ENCODE data around the gene STH. TPM values are rescaled to one million over a fixed set of nuclear protein-coding genes. Genes with fewer than 3 reads are reported as not detected.
A peak's percentile ranks its signal among the peaks of the same experiment; 100 is the strongest.
"Not testable (repeated sequence)": the region's sequence is repeated elsewhere in the genome, so short reads cannot be mapped to it uniquely, and the experiment has no call there.

STH gene
- polyA plus RNA-seq, 6 donors from 2014 or later: not detected

DNA sequence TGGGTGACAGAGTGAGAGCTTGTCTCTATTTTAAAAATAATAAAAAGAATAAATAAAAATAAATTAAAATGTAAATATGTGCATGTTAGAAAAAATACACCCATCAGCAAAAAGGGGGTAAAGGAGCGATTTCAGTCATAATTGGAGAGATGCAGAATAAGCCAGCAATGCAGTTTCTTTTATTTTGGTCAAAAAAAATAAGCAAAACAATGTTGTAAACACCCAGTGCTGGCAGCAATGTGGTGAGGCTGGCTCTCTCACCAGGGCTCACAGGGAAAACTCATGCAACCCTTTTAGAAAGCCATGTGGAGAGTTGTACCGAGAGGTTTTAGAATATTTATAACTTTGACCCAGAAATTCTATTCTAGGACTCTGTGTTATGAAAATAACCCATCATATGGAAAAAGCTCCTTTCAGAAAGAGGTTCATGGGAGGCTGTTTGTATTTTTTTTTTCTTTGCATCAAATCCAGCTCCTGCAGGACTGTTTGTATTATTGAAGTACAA, 8.5 kb downstream of the STH start:
- Mint-ChIP-seq H3K27me3 (peaks cover 0 to 9% (median 0%) of the 10 kb centered on the region in 3 donors), H3K9me3 (peaks cover 0 to 6% (median 0%) of the 10 kb centered on the region in 7 donors), H3K36me3 (no peaks in the 10 kb centered on the region), H3K4me3 (no peak overlapping the region), H3K4me1 (peaks cover 0 to 5% (median 0%) of the 10 kb centered on the region in 3 donors), H3K27ac (no peak overlapping the region)
- no peak for DNase-seq
- ATAC-seq (ENCODE audit: low read depth in 2 of 2): no peak

DNA sequence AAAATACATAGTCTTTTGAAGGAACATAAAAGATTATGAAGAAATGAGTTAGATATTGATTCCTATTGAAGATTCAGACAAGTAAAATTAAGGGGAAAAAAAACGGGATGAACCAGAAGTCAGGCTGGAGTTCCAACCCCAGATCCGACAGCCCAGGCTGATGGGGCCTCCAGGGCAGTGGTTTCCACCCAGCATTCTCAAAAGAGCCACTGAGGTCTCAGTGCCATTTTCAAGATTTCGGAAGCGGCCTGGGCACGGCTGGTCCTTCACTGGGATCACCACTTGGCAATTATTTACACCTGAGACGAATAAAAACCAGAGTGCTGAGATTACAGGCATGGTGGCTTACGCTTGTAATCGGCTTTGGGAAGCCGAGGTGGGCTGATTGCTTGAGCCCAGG, 9.5 kb downstream of the STH start:
- peaks cover 0 to 16% (median 0%) of the 10 kb centered on the region in 3 donors for H3K27me3 Mint-ChIP-seq
- DNase-seq (no peak), ATAC-seq (ENCODE audit: low read depth in 2 of 2) (no peak)
- no peaks in the 10 kb centered on the region for H3K4me1 Mint-ChIP-seq
- H3K4me3 Mint-ChIP-seq: no peak overlapping the region
- H3K27ac Mint-ChIP-seq: no peak overlapping the region
- no peaks in the 10 kb centered on the region for H3K36me3 Mint-ChIP-seq
- H3K9me3 Mint-ChIP-seq: peaks cover 0 to 6% (median 0%) of the 10 kb centered on the region in 7 donors

DNA sequence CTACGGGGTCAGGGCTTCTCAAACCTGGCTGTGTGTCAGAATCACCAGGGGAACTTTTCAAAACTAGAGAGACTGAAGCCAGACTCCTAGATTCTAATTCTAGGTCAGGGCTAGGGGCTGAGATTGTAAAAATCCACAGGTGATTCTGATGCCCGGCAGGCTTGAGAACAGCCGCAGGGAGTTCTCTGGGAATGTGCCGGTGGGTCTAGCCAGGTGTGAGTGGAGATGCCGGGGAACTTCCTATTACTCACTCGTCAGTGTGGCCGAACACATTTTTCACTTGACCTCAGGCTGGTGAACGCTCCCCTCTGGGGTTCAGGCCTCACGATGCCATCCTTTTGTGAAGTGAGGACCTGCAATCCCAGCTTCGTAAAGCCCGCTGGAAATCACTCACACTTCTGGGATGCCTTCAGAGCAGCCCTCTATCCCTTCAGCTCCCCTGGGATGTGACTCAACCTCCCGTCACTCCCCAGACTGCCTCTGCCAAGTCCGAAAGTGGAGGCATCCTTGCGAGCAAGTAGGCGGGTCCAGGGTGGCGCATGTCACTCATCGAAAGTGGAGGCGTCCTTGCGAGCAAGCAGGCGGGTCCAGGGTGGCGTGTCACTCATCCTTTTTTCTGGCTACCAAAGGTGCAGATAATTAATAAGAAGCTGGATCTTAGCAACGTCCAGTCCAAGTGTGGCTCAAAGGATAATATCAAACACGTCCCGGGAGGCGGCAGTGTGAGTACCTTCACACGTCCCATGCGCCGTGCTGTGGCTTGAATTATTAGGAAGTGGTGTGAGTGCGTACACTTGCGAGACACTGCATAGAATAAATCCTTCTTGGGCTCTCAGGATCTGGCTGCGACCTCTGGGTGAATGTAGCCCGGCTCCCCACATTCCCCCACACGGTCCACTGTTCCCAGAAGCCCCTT, 10.9 kb downstream of the STH start:
- peak overlapping the region in 2 of 6 donors; percentile 51 to 52 for H3K27ac Mint-ChIP-seq
- H3K36me3 Mint-ChIP-seq: no peaks in the 10 kb centered on the region
- ATAC-seq (ENCODE audit: low read depth in 2 of 2) (no peak), DNase-seq (no peak)
- no peak overlapping the region for H3K4me3 Mint-ChIP-seq
- H3K27me3 Mint-ChIP-seq: peaks cover 0 to 16% (median 0%) of the 10 kb centered on the region in 3 donors
- H3K9me3 Mint-ChIP-seq: peaks cover 0 to 6% (median 0%) of the 10 kb centered on the region in 7 donors
- H3K4me1 Mint-ChIP-seq: no peaks in the 10 kb centered on the region

DNA sequence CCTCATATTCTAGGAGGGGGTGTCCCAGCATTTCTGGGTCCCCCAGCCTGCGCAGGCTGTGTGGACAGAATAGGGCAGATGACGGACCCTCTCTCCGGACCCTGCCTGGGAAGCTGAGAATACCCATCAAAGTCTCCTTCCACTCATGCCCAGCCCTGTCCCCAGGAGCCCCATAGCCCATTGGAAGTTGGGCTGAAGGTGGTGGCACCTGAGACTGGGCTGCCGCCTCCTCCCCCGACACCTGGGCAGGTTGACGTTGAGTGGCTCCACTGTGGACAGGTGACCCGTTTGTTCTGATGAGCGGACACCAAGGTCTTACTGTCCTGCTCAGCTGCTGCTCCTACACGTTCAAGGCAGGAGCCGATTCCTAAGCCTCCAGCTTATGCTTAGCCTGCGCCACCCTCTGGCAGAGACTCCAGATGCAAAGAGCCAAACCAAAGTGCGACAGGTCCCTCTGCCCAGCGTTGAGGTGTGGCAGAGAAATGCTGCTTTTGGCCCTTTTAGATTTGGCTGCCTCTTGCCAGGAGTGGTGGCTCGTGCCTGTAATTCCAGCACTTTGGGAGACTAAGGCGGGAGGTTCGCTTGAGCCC, 11.6 kb downstream of the STH start:
- H3K27me3 Mint-ChIP-seq: peaks cover 0 to 14% (median 0%) of the 10 kb centered on the region in 3 donors
- no peak overlapping the region for H3K27ac Mint-ChIP-seq
- peaks cover 0 to 6% (median 0%) of the 10 kb centered on the region in 7 donors for H3K9me3 Mint-ChIP-seq

DNA sequence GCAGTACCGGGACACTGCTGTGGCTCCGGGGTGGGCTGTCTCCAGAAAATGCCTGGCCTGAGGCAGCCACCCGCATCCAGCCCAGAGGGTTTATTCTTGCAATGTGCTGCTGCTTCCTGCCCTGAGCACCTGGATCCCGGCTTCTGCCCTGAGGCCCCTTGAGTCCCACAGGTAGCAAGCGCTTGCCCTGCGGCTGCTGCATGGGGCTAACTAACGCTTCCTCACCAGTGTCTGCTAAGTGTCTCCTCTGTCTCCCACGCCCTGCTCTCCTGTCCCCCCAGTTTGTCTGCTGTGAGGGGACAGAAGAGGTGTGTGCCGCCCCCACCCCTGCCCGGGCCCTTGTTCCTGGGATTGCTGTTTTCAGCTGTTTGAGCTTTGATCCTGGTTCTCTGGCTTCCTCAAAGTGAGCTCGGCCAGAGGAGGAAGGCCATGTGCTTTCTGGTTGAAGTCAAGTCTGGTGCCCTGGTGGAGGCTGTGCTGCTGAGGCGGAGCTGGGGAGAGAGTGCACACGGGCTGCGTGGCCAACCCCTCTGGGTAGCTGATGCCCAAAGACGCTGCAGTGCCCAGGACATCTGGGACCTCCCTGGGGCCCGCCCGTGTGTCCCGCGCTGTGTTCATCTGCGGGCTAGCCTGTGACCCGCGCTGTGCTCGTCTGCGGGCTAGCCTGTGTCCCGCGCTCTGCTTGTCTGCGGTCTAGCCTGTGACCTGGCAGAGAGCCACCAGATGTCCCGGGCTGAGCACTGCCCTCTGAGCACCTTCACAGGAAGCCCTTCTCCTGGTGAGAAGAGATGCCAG, 12.9 kb downstream of the STH start:
- Mint-ChIP-seq H3K27ac (no peak overlapping the region), H3K4me3 (no peak overlapping the region), H3K36me3 (no peaks in the 10 kb centered on the region), H3K4me1 (no peaks in the 10 kb centered on the region), H3K27me3 (peaks cover 0 to 6% (median 0%) of the 10 kb centered on the region in 3 donors), H3K9me3 (no peaks in the 10 kb centered on the region)
- DNase-seq (no peak), ATAC-seq (ENCODE audit: low read depth in 2 of 2) (no peak)

More for the DNA sequence above, 11.6 kb downstream of the STH start:
- ATAC-seq (ENCODE audit: low read depth in 2 of 2) (no peak), DNase-seq (no peak)
- Mint-ChIP-seq H3K4me1 (no peaks in the 10 kb centered on the region), H3K4me3 (no peak overlapping the region), H3K36me3 (no peaks in the 10 kb centered on the region)

DNA sequence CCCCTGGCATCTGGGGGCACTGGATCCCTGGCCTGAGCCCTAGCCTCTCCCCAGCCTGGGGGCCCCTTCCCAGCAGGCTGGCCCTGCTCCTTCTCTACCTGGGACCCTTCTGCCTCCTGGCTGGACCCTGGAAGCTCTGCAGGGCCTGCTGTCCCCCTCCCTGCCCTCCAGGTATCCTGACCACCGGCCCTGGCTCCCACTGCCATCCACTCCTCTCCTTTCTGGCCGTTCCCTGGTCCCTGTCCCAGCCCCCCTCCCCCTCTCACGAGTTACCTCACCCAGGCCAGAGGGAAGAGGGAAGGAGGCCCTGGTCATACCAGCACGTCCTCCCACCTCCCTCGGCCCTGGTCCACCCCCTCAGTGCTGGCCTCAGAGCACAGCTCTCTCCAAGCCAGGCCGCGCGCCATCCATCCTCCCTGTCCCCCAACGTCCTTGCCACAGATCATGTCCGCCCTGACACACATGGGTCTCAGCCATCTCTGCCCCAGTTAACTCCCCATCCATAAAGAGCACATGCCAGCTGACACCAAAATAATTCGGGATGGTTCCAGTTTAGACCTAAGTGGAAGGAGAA, 13.5 kb downstream of the STH start:
- no peaks in the 10 kb centered on the region for H3K9me3 Mint-ChIP-seq

DNA sequence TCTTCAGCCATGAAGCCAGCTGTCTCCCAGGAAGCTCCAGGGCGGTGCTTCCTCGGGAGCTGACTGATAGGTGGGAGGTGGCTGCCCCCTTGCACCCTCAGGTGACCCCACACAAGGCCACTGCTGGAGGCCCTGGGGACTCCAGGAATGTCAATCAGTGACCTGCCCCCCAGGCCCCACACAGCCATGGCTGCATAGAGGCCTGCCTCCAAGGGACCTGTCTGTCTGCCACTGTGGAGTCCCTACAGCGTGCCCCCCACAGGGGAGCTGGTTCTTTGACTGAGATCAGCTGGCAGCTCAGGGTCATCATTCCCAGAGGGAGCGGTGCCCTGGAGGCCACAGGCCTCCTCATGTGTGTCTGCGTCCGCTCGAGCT, 14.1 kb downstream of the STH start:
- Mint-ChIP-seq H3K4me1 (peaks cover 0 to 1% (median 0%) of the 10 kb centered on the region in 3 donors), H3K9me3 (no peaks in the 10 kb centered on the region), H3K36me3 (no peaks in the 10 kb centered on the region), H3K27me3 (peaks cover 0 to 6% (median 0%) of the 10 kb centered on the region in 3 donors), H3K27ac (no peak overlapping the region), H3K4me3 (no peak overlapping the region)
- ATAC-seq (ENCODE audit: low read depth in 2 of 2): no peak
- no peak for DNase-seq

More for the DNA sequence above, 13.5 kb downstream of the STH start:
- H3K27me3 Mint-ChIP-seq: peaks cover 0 to 6% (median 0%) of the 10 kb centered on the region in 3 donors
- H3K27ac Mint-ChIP-seq: no peak overlapping the region
- H3K4me3 Mint-ChIP-seq: peak overlapping the region in 1 of 8 donors; percentile 78
- H3K36me3 Mint-ChIP-seq: no peaks in the 10 kb centered on the region
- no peak for ATAC-seq (ENCODE audit: low read depth in 2 of 2)
- H3K4me1 Mint-ChIP-seq: no peaks in the 10 kb centered on the region
- DNase-seq: no peak

DNA sequence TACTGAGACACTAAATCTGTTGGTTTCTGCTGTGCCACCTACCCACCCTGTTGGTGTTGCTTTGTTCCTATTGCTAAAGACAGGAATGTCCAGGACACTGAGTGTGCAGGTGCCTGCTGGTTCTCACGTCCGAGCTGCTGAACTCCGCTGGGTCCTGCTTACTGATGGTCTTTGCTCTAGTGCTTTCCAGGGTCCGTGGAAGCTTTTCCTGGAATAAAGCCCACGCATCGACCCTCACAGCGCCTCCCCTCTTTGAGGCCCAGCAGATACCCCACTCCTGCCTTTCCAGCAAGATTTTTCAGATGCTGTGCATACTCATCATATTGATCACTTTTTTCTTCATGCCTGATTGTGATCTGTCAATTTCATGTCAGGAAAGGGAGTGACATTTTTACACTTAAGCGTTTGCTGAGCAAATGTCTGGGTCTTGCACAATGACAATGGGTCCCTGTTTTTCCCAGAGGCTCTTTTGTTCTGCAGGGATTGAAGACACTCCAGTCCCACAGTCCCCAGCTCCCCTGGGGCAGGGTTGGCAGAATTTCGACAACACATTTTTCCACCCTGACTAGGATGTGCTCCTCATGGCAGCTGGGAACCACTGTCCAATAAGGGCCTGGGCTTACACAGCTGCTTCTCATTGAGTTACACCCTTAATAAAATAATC, 14.6 kb downstream of the STH start:
- Mint-ChIP-seq H3K27ac (no peak overlapping the region), H3K36me3 (no peaks in the 10 kb centered on the region), H3K4me3 (no peak overlapping the region), H3K27me3 (peaks cover 0 to 6% (median 0%) of the 10 kb centered on the region in 3 donors), H3K4me1 (peaks cover 0 to 6% (median 3%) of the 10 kb centered on the region in 3 donors), H3K9me3 (no peaks in the 10 kb centered on the region)
- ATAC-seq (ENCODE audit: low read depth in 2 of 2) (no peak), DNase-seq (no peak)

DNA sequence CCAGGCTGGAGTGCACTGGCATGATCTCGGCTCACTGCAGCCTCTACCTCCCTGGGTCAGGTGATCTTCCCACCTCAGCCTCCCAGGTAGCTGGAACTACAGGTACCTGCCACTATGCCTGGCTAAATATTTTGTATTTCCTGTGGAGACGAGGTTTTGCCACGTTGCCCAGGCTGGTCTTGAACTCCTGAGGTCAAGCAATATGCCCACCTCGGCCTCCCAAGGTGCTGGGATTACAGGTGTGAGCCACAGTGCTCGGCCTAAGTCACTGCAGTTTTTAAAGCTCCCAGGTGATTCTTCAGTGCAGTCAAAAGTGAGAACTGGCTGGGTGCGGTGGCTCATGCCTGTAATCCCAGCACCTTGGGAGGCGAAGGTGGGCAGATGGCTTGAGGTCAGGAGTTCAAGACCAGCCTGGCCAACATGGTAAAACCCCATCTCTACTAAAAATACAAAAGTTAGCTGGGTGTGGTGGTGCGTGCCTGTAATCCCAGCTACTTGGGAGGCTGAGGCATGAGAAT, 20.4 kb downstream of the STH start:
- not testable (repeated sequence) for H3K36me3 Mint-ChIP-seq; DNase-seq; H3K4me3 Mint-ChIP-seq; ATAC-seq (ENCODE audit: low read depth in 2 of 2); H3K27me3 Mint-ChIP-seq; H3K9me3 Mint-ChIP-seq
- Mint-ChIP-seq H3K27ac (peak overlapping the region in 5 of 6 donors; percentile 56 to 95 (median 91)), H3K4me1 (peaks cover 6 to 29% (median 14%) of the 10 kb centered on the region in 3 donors)

DNA sequence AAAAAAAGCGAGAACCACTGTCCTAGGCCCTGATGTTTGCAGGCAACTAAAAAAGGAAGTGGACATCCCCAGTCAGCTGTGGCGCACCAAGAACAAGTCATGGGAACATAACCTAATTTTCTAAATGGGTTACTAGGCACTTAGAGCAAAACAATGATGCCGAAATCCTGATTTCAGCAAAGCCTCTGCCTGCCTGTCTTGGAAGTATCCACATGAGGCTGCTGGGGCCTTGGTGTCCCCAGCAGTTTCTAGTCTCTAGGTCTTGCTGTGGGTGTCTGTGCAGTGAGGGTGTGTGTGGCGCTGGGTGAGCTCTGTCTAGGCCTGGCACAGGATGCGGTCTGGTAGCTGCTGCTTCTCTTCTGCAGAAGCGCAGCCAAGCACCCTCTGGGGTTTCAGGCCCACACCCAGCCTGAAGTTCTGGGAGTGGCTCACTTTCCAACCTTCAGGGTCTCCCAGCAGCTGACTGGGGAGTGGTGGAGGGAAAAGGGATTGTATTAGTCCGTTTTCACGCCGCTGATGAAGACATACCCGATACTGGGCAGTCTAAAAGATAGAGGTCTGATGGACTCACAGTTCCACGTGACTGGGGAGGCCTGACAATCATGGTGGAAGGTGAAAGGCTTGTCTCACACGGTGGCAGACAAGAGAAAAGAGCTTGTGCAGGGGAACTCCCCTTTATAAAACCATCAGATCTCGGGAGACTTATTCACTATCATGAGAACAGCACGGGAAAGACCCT, 21.1 kb downstream of the STH start:
- peak overlapping the region; percentile 66 to 95 (median 90) for H3K27ac Mint-ChIP-seq
- no peaks in the 10 kb centered on the region for H3K27me3 Mint-ChIP-seq
- H3K4me3 Mint-ChIP-seq: peak overlapping the region in 3 of 8 donors; percentile 27 to 79 (median 32)
- DNase-seq: peak; percentile 22
- no peaks in the 10 kb centered on the region for H3K36me3 Mint-ChIP-seq
- peaks cover 0 to 2% (median 0%) of the 10 kb centered on the region in 7 donors for H3K9me3 Mint-ChIP-seq
- peak; percentile 87 to 95 for ATAC-seq (ENCODE audit: low read depth in 2 of 2)
- H3K4me1 Mint-ChIP-seq: peaks cover 6 to 31% (median 14%) of the 10 kb centered on the region in 3 donors

DNA sequence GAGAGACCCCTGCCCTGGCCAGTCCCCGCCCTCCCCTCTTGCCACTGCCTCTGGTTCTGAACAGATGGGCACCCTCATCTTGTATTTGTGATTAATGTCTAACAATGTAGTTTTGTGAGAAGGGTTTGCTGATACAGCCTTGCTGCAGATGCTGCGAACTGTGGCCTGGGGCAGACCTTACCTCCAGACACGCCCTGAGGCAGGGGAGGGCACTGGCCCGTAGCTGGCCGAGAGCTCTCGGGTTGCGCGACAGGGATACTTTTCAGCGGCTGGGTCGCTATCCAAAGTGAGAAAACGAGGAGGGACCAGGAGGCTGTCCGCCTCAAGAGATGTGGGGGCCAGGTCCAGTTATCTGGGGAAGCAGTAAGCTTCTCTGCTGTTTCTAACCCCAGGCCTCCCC, 21.9 kb downstream of the STH start:
- no peak for DNase-seq
- Mint-ChIP-seq H3K9me3 (peaks cover 0 to 2% (median 0%) of the 10 kb centered on the region in 7 donors), H3K27ac (peak overlapping the region in 1 of 6 donors; percentile 93), H3K36me3 (no peaks in the 10 kb centered on the region), H3K4me1 (peaks cover 13 to 39% (median 22%) of the 10 kb centered on the region in 3 donors), H3K27me3 (no peaks in the 10 kb centered on the region), H3K4me3 (peak overlapping the region in 1 of 8 donors; percentile 10)
- ATAC-seq (ENCODE audit: low read depth in 2 of 2): no peak

DNA sequence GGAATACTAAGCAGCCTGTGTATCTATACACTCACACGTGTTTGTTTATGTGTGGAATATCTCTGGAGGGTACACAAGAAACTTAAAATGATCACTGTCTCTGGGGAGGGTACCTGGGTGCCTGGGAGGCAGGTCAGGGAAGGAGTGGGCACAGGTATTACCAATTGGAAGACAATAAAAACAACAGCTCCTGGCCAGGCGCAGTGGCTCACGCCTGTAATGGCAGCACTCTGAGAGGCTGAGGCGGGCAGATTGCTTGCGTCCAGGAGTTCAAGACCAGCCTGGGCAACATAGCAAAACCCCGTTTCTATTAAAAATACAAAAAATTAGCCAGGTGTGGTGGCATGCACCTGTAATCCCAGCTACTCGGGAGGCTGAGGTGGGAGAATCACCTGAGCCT, 24.3 kb downstream of the STH start:
- H3K27me3 Mint-ChIP-seq: not testable (repeated sequence)

More for the DNA sequence above, 24.3 kb downstream of the STH start:
- not testable (repeated sequence) for H3K4me3 Mint-ChIP-seq; ATAC-seq (ENCODE audit: low read depth in 2 of 2); H3K9me3 Mint-ChIP-seq; H3K36me3 Mint-ChIP-seq; DNase-seq
- peak overlapping the region in 5 of 6 donors; percentile 9 to 61 (median 42) for H3K27ac Mint-ChIP-seq
- H3K4me1 Mint-ChIP-seq: peaks cover 27 to 58% (median 34%) of the 10 kb centered on the region in 3 donors

All from naive B cell (primary cell).